Measurements from ENCODE around the gene KAZN.

Gene KAZN

GRCh38 chr1:15071936-15072335 is 473.5 kb downstream of the KAZN start:
- no peak overlapping the region for H3K4me3 ChIP-seq (ENCODE audit: low read length)
- no peaks in the 10 kb centered on the region for H3K27me3 ChIP-seq (ENCODE audit: control insufficient read depth, insufficient read depth, low read length)
- H3K4me1 ChIP-seq (ENCODE audit: control insufficient read depth, low read depth, low read length) = no peaks in the 10 kb centered on the region
- H3K27ac ChIP-seq (ENCODE audit: low read length) = no peak overlapping the region
- H3K9me3 ChIP-seq (ENCODE audit: control insufficient read depth, low read depth, low read length) = no peaks in the 10 kb centered on the region
- no peaks in the 10 kb centered on the region for H3K36me3 ChIP-seq (ENCODE audit: control insufficient read depth, low read depth, low read length)
- no peak overlapping the region for H3K9ac ChIP-seq (ENCODE audit: low read length)

DNA sequence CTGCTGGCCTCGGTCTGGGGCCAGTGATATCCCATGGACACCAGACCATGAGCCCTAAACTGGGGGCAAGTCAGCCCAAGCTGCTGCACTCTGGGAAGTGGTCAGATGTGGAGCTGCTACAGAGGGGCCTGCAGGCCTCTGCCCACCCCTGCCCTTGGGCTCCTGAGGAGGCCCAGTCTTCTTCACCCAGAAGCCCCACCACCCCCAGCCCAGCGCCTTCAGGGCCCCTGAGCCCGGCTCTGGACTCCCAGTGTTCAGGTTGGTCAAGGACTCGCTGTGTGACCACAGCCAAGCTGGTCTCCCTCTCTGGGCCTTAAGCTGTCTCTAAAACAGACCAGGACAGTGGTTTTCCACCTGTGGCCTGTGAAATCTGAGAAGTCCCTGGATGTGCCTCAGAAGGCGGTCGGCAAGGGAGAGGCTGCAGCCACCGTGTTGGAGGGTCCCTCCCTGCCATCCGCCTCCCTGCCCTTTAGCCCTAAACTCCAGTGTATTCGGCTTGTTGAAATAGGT is 475.4 kb downstream of the KAZN start:
- Histone ChIP-seq H3K9ac (ENCODE audit: low read length) (no peak overlapping the region), H3K4me3 (ENCODE audit: low read length) (no peak overlapping the region), H3K36me3 (ENCODE audit: control insufficient read depth, low read depth, low read length) (no peaks in the 10 kb centered on the region), H3K4me1 (ENCODE audit: control insufficient read depth, low read depth, low read length) (no peaks in the 10 kb centered on the region), H3K9me3 (ENCODE audit: control insufficient read depth, low read depth, low read length) (no peaks in the 10 kb centered on the region), H3K27me3 (ENCODE audit: control insufficient read depth, insufficient read depth, low read length) (no peaks in the 10 kb centered on the region), H3K27ac (ENCODE audit: low read length) (no peak overlapping the region)

GRCh38 chr1:15075175-15075574 is 476.7 kb downstream of the KAZN start:
- Histone ChIP-seq H3K9ac (ENCODE audit: low read length) (no peak overlapping the region), H3K4me1 (ENCODE audit: control insufficient read depth, low read depth, low read length) (no peaks in the 10 kb centered on the region), H3K4me3 (ENCODE audit: low read length) (no peak overlapping the region), H3K9me3 (ENCODE audit: control insufficient read depth, low read depth, low read length) (no peaks in the 10 kb centered on the region), H3K27me3 (ENCODE audit: control insufficient read depth, insufficient read depth, low read length) (no peaks in the 10 kb centered on the region), H3K36me3 (ENCODE audit: control insufficient read depth, low read depth, low read length) (no peaks in the 10 kb centered on the region), H3K27ac (ENCODE audit: low read length) (no peak overlapping the region)

DNA sequence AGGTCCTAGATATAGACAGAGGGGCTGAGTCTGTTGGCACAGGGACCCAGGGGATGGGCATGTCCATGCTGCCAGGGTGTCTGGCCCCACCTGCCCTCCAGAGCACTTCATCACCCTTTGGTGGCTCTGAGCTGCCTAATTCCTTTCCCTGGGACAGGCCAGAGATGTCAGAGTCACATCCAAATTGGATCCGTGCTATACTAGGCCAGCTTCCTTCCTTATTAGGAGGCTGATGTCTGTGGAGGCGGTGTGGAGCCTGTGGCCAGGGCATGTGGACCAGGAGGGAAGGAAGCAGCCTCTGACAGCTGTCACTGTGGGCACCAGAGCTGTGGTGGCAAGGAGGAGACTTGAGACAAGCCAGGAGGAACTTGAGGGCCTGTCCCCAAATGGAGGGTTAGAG is 477.3 kb downstream of the KAZN start:
- Histone ChIP-seq H3K36me3 (ENCODE audit: control insufficient read depth, low read depth, low read length) (no peaks in the 10 kb centered on the region), H3K9me3 (ENCODE audit: control insufficient read depth, low read depth, low read length) (no peaks in the 10 kb centered on the region), H3K27ac (ENCODE audit: low read length) (no peak overlapping the region), H3K9ac (ENCODE audit: low read length) (no peak overlapping the region), H3K4me3 (ENCODE audit: low read length) (no peak overlapping the region), H3K4me1 (ENCODE audit: control insufficient read depth, low read depth, low read length) (no peaks in the 10 kb centered on the region), H3K27me3 (ENCODE audit: control insufficient read depth, insufficient read depth, low read length) (no peaks in the 10 kb centered on the region)

- no peak overlapping the region for H3K27ac ChIP-seq (ENCODE audit: low read length)
- H3K9ac ChIP-seq (ENCODE audit: low read length) = no peak overlapping the region
- no peaks in the 10 kb centered on the region for H3K4me1 ChIP-seq (ENCODE audit: control insufficient read depth, low read depth, low read length)
- no peaks in the 10 kb centered on the region for H3K36me3 ChIP-seq (ENCODE audit: control insufficient read depth, low read depth, low read length)
- H3K4me3 ChIP-seq (ENCODE audit: low read length) = no peak overlapping the region
- no peaks in the 10 kb centered on the region for H3K27me3 ChIP-seq (ENCODE audit: control insufficient read depth, insufficient read depth, low read length)
- H3K9me3 ChIP-seq (ENCODE audit: control insufficient read depth, low read depth, low read length) = no peaks in the 10 kb centered on the region
Measured at GRCh38 chr1:15076807-15077206, 478.3 kb downstream of the KAZN start.

DNA sequence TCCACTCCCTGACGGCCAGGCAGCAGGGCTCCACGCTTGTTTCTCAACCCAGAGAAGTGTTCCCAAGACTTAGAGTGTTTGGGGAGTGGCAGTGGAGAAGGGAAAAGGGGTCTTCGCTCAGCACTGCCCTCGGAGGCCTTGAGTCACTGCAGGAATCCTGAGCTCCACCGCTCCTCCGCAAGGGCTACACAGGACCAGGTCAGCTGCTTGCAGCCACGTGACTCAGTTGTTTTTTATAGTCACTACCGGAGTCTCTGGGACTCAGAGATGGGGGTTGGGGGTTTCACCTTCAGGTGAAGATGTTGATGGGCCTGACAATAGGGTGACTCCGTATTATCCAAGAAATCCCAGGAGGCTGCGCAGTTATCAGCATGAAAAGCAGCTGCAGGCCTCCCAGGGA is 478.9 kb downstream of the KAZN start:
- H3K4me1 ChIP-seq (ENCODE audit: control insufficient read depth, low read depth, low read length) = no peaks in the 10 kb centered on the region

GRCh38 chr1:15080328-15081007 is 482.0 kb downstream of the KAZN start:
- Histone ChIP-seq H3K9me3 (ENCODE audit: control insufficient read depth, low read depth, low read length) (no peaks in the 10 kb centered on the region), H3K9ac (ENCODE audit: low read length) (no peak overlapping the region), H3K27ac (ENCODE audit: low read length) (no peak overlapping the region), H3K4me1 (ENCODE audit: control insufficient read depth, low read depth, low read length) (no peaks in the 10 kb centered on the region), H3K4me3 (ENCODE audit: low read length) (no peak overlapping the region), H3K27me3 (ENCODE audit: control insufficient read depth, insufficient read depth, low read length) (no peaks in the 10 kb centered on the region), H3K36me3 (ENCODE audit: control insufficient read depth, low read depth, low read length) (no peaks in the 10 kb centered on the region)

More for the DNA sequence above, 478.9 kb downstream of the KAZN start:
- Histone ChIP-seq H3K9ac (ENCODE audit: low read length) (no peak overlapping the region), H3K36me3 (ENCODE audit: control insufficient read depth, low read depth, low read length) (no peaks in the 10 kb centered on the region), H3K27me3 (ENCODE audit: control insufficient read depth, insufficient read depth, low read length) (no peaks in the 10 kb centered on the region), H3K27ac (ENCODE audit: low read length) (no peak overlapping the region), H3K4me3 (ENCODE audit: low read length) (no peak overlapping the region), H3K9me3 (ENCODE audit: control insufficient read depth, low read depth, low read length) (no peaks in the 10 kb centered on the region)

DNA sequence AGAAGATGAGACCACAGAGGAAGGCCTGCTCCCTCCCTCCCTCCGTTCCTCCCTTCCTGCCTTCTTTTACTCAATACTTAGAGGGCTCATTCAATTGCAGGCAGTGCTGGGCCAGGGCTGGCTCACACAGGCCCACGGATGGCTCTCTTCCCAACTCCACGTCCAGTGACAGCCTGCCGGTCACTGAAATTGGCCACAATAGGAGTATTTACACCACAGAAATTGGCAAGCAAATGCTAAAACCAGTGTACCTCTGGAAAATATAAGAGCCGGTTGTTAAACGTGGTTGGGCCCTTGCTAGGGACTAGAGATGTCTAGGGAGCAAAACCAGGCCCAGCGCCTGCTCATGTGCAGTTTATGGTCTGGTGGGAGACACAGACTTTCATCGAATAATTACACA is 482.6 kb downstream of the KAZN start:
- Histone ChIP-seq H3K4me3 (ENCODE audit: low read length) (no peak overlapping the region), H3K27ac (ENCODE audit: low read length) (no peak overlapping the region), H3K27me3 (ENCODE audit: control insufficient read depth, insufficient read depth, low read length) (no peaks in the 10 kb centered on the region), H3K4me1 (ENCODE audit: control insufficient read depth, low read depth, low read length) (no peaks in the 10 kb centered on the region), H3K9me3 (ENCODE audit: control insufficient read depth, low read depth, low read length) (no peaks in the 10 kb centered on the region), H3K36me3 (ENCODE audit: control insufficient read depth, low read depth, low read length) (no peaks in the 10 kb centered on the region), H3K9ac (ENCODE audit: low read length) (no peak overlapping the region)

DNA sequence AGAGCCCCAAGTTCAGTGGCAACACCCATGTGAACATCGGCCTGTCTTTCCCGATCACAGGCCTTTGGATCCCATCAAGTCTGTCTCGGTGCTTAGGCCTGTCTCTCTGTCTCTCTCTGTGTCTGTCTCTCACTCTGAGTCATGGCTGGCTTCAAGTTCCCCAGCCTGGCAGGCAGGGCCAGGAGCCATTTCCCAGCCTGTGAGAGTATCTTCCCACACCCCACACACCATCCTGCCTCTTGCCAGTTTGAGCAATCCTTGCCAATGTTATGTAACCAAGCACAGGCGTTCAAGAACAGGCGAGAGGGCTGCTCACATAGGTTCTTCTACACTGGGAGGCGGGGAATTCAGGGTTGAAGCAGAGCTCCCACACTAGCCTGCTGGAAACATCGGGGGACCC is 485.1 kb downstream of the KAZN start:
- H3K27ac ChIP-seq (ENCODE audit: low read length) = no peak overlapping the region
- no peaks in the 10 kb centered on the region for H3K36me3 ChIP-seq (ENCODE audit: control insufficient read depth, low read depth, low read length)
- H3K9me3 ChIP-seq (ENCODE audit: control insufficient read depth, low read depth, low read length) = no peaks in the 10 kb centered on the region
- no peak overlapping the region for H3K4me3 ChIP-seq (ENCODE audit: low read length)
- no peak overlapping the region for H3K9ac ChIP-seq (ENCODE audit: low read length)
- no peaks in the 10 kb centered on the region for H3K4me1 ChIP-seq (ENCODE audit: control insufficient read depth, low read depth, low read length)
- H3K27me3 ChIP-seq (ENCODE audit: control insufficient read depth, insufficient read depth, low read length) = no peaks in the 10 kb centered on the region

DNA sequence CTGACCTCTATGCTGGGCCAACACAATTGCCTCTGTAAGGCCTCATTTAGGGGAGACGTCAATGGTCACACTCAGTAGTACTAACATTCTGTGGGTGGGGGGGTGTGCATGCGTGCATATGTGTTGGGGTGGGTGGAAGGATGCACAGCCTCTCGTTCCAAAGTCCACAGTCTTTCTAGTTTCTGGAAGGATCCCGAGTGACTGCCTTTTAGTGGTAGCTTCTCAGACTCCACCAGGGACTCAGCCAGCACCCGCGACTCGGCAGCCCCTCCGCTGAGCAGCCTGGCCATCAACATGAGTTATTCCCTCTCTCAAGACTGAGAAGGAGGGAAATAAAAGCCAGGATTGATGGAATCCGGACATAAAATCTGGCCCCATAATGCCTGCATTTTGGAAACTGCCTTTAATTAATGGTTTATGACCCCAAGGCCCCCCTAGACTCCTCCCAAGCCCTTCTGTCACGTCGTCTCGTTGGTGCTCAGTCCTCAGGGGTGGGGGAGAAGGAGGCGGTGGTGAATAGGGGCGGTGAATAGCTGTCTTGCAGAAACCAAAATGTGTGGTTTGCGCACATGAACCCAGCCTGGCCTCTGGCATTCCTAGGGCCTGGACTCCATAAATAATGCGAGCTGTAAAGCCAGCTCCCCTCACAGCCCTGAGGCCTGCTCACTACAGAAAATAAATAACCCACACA is 489.9 kb downstream of the KAZN start:
- H3K4me1 ChIP-seq (ENCODE audit: control insufficient read depth, low read depth, low read length) = peaks cover 6% of the 10 kb centered on the region
- H3K4me3 ChIP-seq (ENCODE audit: low read length) = no peak overlapping the region
- H3K9ac ChIP-seq (ENCODE audit: low read length) = no peak overlapping the region
- no peak overlapping the region for H3K27ac ChIP-seq (ENCODE audit: low read length)
- no peaks in the 10 kb centered on the region for H3K9me3 ChIP-seq (ENCODE audit: control insufficient read depth, low read depth, low read length)
- H3K36me3 ChIP-seq (ENCODE audit: control insufficient read depth, low read depth, low read length) = no peaks in the 10 kb centered on the region
- H3K27me3 ChIP-seq (ENCODE audit: control insufficient read depth, insufficient read depth, low read length) = no peaks in the 10 kb centered on the region

GRCh38 chr1:15089258-15089992 is 490.9 kb downstream of the KAZN start:
- H3K27ac ChIP-seq (ENCODE audit: low read length) = no peak overlapping the region
- no peaks in the 10 kb centered on the region for H3K36me3 ChIP-seq (ENCODE audit: control insufficient read depth, low read depth, low read length)
- no peaks in the 10 kb centered on the region for H3K27me3 ChIP-seq (ENCODE audit: control insufficient read depth, insufficient read depth, low read length)
- H3K9me3 ChIP-seq (ENCODE audit: control insufficient read depth, low read depth, low read length) = no peaks in the 10 kb centered on the region
- no peak overlapping the region for H3K4me3 ChIP-seq (ENCODE audit: low read length)
- peaks cover 6% of the 10 kb centered on the region for H3K4me1 ChIP-seq (ENCODE audit: control insufficient read depth, low read depth, low read length)
- no peak overlapping the region for H3K9ac ChIP-seq (ENCODE audit: low read length)

All from iPS-18a (cell line).